Mesendoderm (in vitro differentiated cells): ENCODE measurements around the gene NOBOX.
"Not testable (repeated sequence)": the region's sequence is repeated elsewhere in the genome, so short reads cannot be mapped to it uniquely, and the experiment has no call there.

ENCODE experiments used
- DNase-seq: peaks from one replicate; pipeline ENCODE4 v3.0.0; 2013
- H2AK5ac ChIP-seq: 2 replicates; pipeline ENCODE4 v1.6.1; 2013; ENCODE audit warnings: low read length, inconsistent platforms
- H2BK120ac ChIP-seq: 2 replicates; pipeline ENCODE4 v1.6.1; 2013; ENCODE audit warnings: low read depth, mild to moderate bottlenecking, low read length, moderate library complexity, mixed read lengths
- H2BK15ac ChIP-seq: replicated peaks from 2 replicates; pipeline ENCODE4 v1.6.1; 2013; ENCODE audit warnings: low read depth, mild to moderate bottlenecking, moderate library complexity
- H2BK5ac ChIP-seq: 2 replicates; pipeline ENCODE4 v1.6.1; 2013; ENCODE audit warnings: low read length, inconsistent platforms
- H3K18ac ChIP-seq: 2 replicates; pipeline ENCODE4 v1.6.1; 2013; ENCODE audit warnings: mild to moderate bottlenecking, low read length, mixed read lengths
- H3K23ac ChIP-seq: one replicate; pipeline ENCODE4 v1.6.1; 2013; ENCODE audit warnings: low read length
- H3K27ac ChIP-seq: 2 replicates; pipeline ENCODE4 v1.5.1; 2013; ENCODE audit warnings: low read depth, mild to moderate bottlenecking, inconsistent platforms, low read length, moderate library complexity
- H3K27me3 ChIP-seq: 2 replicates; pipeline ENCODE4 v1.6.1; 2013; ENCODE audit warnings: low read length, control low read depth, mild to moderate bottlenecking, inconsistent platforms; ENCODE audit not compliant: insufficient read depth, poor library complexity
- H3K36me3 ChIP-seq: 2 replicates; pipeline ENCODE4 v1.6.1; 2013; ENCODE audit warnings: low read length, inconsistent platforms; ENCODE audit not compliant: control insufficient read depth, insufficient read depth
- H3K4ac ChIP-seq: one replicate; pipeline ENCODE4 v1.6.1; 2013; ENCODE audit warnings: low read depth, mild to moderate bottlenecking, low read length, moderate library complexity
- H3K4me1 ChIP-seq: 2 replicates; pipeline ENCODE4 v1.6.1; 2013; ENCODE audit warnings: low read depth, low read length, inconsistent platforms; ENCODE audit not compliant: control insufficient read depth
- H3K4me2 ChIP-seq: 2 replicates; pipeline ENCODE4 v1.6.1; 2013; ENCODE audit warnings: low read length
- H3K4me3 ChIP-seq: 2 replicates; pipeline ENCODE4 v1.5.1; 2013; ENCODE audit warnings: mild to moderate bottlenecking, low read length
- H3K56ac ChIP-seq: one replicate; pipeline ENCODE4 v1.6.1; 2013; ENCODE audit warnings: low read length
- H3K79me1 ChIP-seq: 2 replicates; pipeline ENCODE4 v1.6.1; 2013; ENCODE audit warnings: low read length, inconsistent platforms
- H3K79me2 ChIP-seq: 2 replicates; pipeline ENCODE4 v1.6.1; 2013; ENCODE audit warnings: mild to moderate bottlenecking, low read length; ENCODE audit not compliant: control insufficient read depth, insufficient read depth
- H3K9ac ChIP-seq: 2 replicates; pipeline ENCODE4 v1.6.1; 2013; ENCODE audit warnings: low read length, inconsistent platforms
- H4K5ac ChIP-seq: one replicate; pipeline ENCODE4 v1.6.1; 2013; ENCODE audit warnings: low read length
- H4K8ac ChIP-seq: one replicate; pipeline ENCODE4 v1.6.1; 2013; ENCODE audit warnings: low read depth, mild to moderate bottlenecking, control low read depth, low read length, moderate library complexity
- WGBS: extraction: QIAGEN DNeasy Blood & Tissue Kit; methylation state at CpG from one replicate; pipeline ENCODE4 v1.1.7; 2013; ENCODE audit warnings: low lambda C conversion rate, missing lambda C conversion rate; ENCODE audit not compliant: insufficient coverage; ENCODE audit errors: extremely low coverage; 5-methylcytosine and 5-hydroxymethylcytosine counted together

Gene NOBOX

DNA sequence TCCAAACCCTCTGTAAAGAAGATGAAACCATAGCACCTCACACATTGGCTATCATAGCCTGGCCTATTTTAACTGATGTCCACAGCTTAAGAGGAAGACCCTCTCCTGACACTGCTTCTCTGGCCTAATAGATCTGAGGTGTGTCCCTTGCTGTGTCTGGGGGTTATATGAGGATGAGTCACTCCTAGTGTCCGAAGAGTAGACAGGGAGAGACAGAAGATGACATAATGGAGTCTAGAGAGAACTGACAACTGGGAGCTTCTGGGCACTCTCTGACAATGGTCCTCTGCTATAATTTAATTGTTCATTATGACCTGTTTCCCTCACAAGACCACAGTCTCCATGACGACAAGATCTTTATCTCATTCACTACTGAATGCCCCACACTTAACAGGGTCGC is 41.4 kb downstream of the NOBOX start:
- H3K4me3 ChIP-seq, H3K9ac ChIP-seq, H3K79me1 ChIP-seq, H2BK5ac ChIP-seq, H3K36me3 ChIP-seq, H4K5ac ChIP-seq, H2BK120ac ChIP-seq, H3K4ac ChIP-seq, H3K56ac ChIP-seq, H3K27ac ChIP-seq, H3K79me2 ChIP-seq, H2BK15ac ChIP-seq, DNase-seq, H3K27me3 ChIP-seq, H3K4me1 ChIP-seq, H2AK5ac ChIP-seq, H3K4me2 ChIP-seq, H3K23ac ChIP-seq, H3K18ac ChIP-seq, H4K8ac ChIP-seq: not testable (repeated sequence)
- no CpG with 5 or more reads among the region's 3 CpGs for WGBS

DNA sequence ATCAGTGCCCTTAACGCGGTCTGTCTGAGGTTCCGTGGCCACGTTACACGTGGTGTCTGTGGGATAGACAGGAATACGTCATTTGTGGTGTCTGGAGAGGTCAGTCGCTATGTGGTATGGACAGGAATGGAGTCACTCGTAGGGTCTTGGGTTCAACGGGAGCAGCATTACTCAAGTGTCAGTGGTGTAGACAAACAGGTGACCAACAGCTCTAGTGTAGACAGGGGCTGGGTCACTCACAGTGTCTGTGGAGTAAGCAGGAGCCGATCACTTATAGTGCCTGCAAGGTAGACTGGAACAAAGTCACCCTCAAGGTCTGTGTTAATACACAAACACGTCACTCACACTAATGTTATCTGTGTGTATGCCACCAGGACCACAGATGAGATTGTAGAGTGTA is 46.6 kb downstream of the NOBOX start:
- H3K18ac ChIP-seq, H3K23ac ChIP-seq, H2AK5ac ChIP-seq, H2BK120ac ChIP-seq, H4K5ac ChIP-seq, H3K27me3 ChIP-seq, H3K27ac ChIP-seq, DNase-seq, H4K8ac ChIP-seq, H2BK15ac ChIP-seq, H3K4ac ChIP-seq, H3K9ac ChIP-seq, H3K79me2 ChIP-seq, H2BK5ac ChIP-seq, H3K56ac ChIP-seq, H3K4me3 ChIP-seq, H3K36me3 ChIP-seq, H3K79me1 ChIP-seq, H3K4me1 ChIP-seq, H3K4me2 ChIP-seq: not testable (repeated sequence)
- WGBS: no CpG with 5 or more reads among the region's 11 CpGs

DNA sequence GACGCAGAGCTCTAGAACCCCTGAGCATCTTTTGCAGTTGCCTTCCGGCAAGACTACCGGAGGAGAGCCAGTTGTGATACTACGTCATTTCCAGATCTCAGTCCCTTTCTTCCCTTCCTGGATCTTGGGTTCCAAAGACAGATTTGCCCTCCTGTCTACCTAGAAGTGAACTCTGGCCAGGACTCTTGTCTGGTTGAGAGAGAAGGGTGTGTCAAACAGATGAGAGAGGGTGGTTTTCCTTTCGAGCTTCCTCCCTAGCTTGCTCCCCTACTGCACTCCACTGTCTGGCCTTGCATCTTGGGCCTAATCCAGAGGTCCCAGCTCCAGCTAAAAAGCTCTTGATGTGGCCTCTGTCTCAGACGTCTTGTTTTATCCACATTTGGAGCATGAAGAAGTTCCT is 47.3 kb downstream of the NOBOX start:
- not testable (repeated sequence) for H2BK120ac ChIP-seq, H3K27ac ChIP-seq, DNase-seq, H2AK5ac ChIP-seq, H3K79me1 ChIP-seq, H3K56ac ChIP-seq, H3K23ac ChIP-seq, H3K4me3 ChIP-seq, H3K4ac ChIP-seq, H4K8ac ChIP-seq, H3K27me3 ChIP-seq, H3K18ac ChIP-seq, H2BK5ac ChIP-seq, H3K4me2 ChIP-seq, H3K9ac ChIP-seq, H3K79me2 ChIP-seq, H3K36me3 ChIP-seq, H3K4me1 ChIP-seq, H2BK15ac ChIP-seq, H4K5ac ChIP-seq
- WGBS: no CpG with 5 or more reads among the region's 6 CpGs

DNA sequence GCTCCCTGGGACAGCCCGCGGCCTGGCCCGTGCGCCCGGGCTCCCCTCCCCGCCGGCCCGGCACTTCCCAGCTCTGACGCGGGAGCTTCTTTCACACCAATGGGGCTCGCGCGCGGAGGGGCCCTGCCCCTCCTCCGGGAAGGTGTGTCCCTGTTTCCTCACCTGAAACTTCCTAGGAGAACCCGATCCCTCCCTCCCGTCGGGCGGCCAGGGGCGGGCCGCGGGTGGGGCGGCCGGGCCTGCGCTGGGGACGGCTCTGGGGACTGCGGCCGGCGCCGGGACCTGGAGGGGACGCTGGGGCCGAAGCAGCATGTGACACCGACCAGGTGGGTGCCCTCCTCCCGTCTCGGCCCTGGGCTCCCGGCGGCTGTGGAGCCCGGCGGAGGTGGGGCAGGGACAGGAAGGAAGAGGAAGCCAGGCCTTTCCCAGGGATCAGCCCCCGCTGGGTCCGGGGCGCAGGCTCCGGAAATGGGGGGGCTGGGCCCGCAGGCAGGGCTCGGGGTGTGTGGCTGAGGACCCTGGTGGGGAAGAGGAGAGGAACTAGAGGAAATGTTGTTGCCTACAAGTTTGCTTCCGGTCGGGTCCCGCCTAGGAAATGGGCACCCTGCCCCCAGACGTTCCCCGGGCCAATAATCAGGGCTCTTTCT is 48.2 kb downstream of the NOBOX start, which contains the start of gene ARHGEF5:
Gene ARHGEF5 (plus strand): TSS at position 227 of the 647 bp plus-strand sequence. CDS start 7,268 bp downstream, outside the sequence.
- H2BK5ac ChIP-seq, H2BK120ac ChIP-seq, H3K27me3 ChIP-seq, H3K4me2 ChIP-seq, H3K79me2 ChIP-seq, H2BK15ac ChIP-seq, H3K4me1 ChIP-seq, H3K36me3 ChIP-seq, H2AK5ac ChIP-seq, H3K27ac ChIP-seq, H3K18ac ChIP-seq, H4K5ac ChIP-seq, H4K8ac ChIP-seq, DNase-seq, H3K9ac ChIP-seq, H3K23ac ChIP-seq, H3K4me3 ChIP-seq, H3K4ac ChIP-seq, H3K56ac ChIP-seq, H3K79me1 ChIP-seq: not testable (repeated sequence)
- no CpG with 5 or more reads among the region's 50 CpGs for WGBS

DNA sequence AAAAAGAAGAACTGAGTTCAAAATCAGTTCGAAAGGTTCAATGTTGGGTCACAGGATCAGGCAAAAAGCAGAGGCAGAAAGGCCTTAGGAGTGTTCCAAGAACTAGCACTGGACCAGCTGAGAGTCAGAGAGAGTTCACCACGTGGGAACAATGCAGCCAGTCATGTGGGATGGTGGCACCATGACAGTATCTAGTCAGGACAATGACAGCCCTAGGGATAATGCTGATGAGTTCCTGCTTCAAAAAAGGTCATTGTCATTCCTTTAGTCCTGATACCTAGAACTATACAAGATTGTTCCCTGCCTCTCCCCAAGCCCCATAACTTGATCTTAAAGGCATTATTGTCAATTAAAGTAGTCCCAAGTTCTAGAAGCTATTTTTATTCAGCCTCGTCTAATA is 51.8 kb downstream of the NOBOX start:
- H2BK5ac ChIP-seq, H3K79me2 ChIP-seq, H3K4me3 ChIP-seq, H2AK5ac ChIP-seq, H3K79me1 ChIP-seq, H3K9ac ChIP-seq, H2BK15ac ChIP-seq, H3K27ac ChIP-seq, H3K4me2 ChIP-seq, H4K8ac ChIP-seq, H3K23ac ChIP-seq, H3K36me3 ChIP-seq, H3K4ac ChIP-seq, H4K5ac ChIP-seq, H3K18ac ChIP-seq, H3K4me1 ChIP-seq, H2BK120ac ChIP-seq, H3K56ac ChIP-seq, H3K27me3 ChIP-seq: not testable (repeated sequence)
- WGBS: no CpG with 5 or more reads among the region's 3 CpGs
- DNase-seq: peak; percentile 61

DNA sequence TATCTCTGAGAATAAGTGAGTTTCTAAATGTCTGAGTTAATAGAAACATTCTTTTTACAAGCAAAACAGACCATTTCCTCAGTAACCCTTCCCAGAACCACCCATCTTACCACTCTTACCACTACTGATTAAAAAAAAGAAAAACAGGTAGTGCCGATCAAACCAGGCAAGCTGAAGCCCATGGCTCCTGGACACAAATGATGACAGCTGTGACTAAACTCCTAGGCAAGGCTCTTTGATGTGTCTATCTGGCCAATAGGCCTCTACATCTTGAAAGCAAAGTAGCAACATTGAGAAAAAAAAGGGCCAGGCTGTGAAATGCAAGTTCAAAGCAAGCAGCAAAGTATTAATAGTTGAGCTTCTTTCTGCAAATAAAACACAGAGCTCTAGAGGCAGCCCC is 54.9 kb downstream of the NOBOX start:
- WGBS: no CpG with 5 or more reads among the region's 1 CpG

More for the DNA sequence above, 54.9 kb downstream of the NOBOX start:
- not testable (repeated sequence) for H2BK120ac ChIP-seq, H2BK5ac ChIP-seq, H3K9ac ChIP-seq, H3K27me3 ChIP-seq, H3K56ac ChIP-seq, H3K18ac ChIP-seq, DNase-seq, H3K4me2 ChIP-seq, H3K4ac ChIP-seq, H3K23ac ChIP-seq, H3K79me2 ChIP-seq, H3K27ac ChIP-seq, H4K8ac ChIP-seq, H3K79me1 ChIP-seq, H3K4me1 ChIP-seq, H2AK5ac ChIP-seq, H3K36me3 ChIP-seq, H2BK15ac ChIP-seq, H3K4me3 ChIP-seq, H4K5ac ChIP-seq
